Measurements from ENCODE around the gene ZSWIM3.

DNA sequence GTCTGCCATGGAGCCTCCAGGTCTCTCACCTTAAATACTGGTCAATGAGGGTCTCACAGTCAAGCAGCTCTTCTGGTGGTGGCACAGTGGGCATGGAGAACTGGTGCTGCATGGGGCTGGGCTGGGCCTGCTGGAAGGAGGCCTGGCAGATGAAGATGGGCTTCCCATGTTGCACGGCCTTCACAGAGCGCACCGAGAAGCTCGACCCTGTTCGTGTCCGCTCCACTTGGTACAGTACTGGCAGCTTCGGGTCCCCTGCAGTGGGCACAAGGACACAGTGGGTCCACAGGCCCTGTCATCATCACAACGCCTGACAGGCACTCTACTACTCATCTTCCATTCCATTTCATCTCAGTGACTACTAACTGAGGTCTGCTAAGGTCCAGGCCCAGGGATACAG, 9.0 kb upstream of the ZSWIM3 start:
- TF ChIP-seq, protein P1, sequence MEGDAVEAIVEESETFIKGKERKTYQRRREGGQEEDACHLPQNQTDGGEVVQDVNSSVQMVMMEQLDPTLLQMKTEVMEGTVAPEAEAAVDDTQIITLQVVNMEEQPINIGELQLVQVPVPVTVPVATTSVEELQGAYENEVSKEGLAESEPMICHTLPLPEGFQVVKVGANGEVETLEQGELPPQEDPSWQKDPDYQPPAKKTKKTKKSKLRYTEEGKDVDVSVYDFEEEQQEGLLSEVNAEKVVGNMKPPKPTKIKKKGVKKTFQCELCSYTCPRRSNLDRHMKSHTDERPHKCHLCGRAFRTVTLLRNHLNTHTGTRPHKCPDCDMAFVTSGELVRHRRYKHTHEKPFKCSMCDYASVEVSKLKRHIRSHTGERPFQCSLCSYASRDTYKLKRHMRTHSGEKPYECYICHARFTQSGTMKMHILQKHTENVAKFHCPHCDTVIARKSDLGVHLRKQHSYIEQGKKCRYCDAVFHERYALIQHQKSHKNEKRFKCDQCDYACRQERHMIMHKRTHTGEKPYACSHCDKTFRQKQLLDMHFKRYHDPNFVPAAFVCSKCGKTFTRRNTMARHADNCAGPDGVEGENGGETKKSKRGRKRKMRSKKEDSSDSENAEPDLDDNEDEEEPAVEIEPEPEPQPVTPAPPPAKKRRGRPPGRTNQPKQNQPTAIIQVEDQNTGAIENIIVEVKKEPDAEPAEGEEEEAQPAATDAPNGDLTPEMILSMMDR (conservative IDR thresholded peaks at IDR 0.05 in 1 of 2, IDR thresholded peaks at IDR 0.05 in 1 of 2; ENCODE audit: low read depth in 1 of 2, low read length in 2 of 2): no peak
- no peak for TF ChIP-seq EZH2 (IDR thresholded peaks at IDR 0.05; ENCODE audit: low read length, missing control alignments)

All from fibroblast of lung (primary cell).